ENCODE results near the gene ATN1.

ATN1 gene

DNA sequence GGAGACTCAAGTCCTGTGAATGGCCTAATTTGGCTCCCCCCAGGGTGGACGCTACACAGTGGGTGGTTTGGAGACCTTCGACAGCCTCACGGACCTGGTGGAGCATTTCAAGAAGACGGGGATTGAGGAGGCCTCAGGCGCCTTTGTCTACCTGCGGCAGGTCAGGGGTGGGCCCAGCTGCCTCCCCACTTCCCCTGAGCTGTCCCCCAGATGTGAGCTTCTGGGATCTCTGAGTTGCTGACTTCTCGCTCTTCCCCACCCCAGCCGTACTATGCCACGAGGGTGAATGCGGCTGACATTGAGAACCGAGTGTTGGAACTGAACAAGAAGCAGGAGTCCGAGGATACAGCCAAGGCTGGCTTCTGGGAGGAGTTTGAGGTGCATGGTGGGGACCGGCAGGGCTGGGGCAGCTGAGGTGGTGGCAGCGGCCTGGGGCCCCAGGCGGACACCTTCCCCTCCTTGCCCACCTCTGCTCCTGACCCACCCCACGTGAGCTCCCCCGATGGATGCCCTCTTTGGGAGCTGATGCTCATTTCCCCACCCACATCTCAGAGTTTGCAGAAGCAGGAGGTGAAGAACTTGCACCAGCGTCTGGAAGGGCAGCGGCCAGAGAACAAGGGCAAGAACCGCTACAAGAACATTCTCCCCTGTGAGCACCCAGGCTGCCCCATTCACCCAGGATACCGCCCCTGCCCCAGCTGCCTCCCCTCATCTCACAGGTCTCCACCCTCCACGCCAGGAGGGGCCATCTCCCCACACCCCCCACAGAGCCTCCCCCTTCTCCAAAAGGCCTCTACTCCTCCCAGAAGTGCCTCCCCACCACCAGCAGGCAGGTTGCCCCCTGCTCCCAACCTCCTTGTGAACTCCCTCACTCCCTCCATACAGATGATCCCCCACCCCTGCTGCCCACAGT lies 27.6 kb downstream of the ATN1 start:
- TF ChIP-seq, protein P1, sequence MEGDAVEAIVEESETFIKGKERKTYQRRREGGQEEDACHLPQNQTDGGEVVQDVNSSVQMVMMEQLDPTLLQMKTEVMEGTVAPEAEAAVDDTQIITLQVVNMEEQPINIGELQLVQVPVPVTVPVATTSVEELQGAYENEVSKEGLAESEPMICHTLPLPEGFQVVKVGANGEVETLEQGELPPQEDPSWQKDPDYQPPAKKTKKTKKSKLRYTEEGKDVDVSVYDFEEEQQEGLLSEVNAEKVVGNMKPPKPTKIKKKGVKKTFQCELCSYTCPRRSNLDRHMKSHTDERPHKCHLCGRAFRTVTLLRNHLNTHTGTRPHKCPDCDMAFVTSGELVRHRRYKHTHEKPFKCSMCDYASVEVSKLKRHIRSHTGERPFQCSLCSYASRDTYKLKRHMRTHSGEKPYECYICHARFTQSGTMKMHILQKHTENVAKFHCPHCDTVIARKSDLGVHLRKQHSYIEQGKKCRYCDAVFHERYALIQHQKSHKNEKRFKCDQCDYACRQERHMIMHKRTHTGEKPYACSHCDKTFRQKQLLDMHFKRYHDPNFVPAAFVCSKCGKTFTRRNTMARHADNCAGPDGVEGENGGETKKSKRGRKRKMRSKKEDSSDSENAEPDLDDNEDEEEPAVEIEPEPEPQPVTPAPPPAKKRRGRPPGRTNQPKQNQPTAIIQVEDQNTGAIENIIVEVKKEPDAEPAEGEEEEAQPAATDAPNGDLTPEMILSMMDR (IDR thresholded peaks at IDR 0.05; ENCODE audit: low read depth, low read length), result no peak
- H3K4me3 ChIP-seq (ENCODE audit: low read depth, low read length), result no peak overlapping the region

DNA sequence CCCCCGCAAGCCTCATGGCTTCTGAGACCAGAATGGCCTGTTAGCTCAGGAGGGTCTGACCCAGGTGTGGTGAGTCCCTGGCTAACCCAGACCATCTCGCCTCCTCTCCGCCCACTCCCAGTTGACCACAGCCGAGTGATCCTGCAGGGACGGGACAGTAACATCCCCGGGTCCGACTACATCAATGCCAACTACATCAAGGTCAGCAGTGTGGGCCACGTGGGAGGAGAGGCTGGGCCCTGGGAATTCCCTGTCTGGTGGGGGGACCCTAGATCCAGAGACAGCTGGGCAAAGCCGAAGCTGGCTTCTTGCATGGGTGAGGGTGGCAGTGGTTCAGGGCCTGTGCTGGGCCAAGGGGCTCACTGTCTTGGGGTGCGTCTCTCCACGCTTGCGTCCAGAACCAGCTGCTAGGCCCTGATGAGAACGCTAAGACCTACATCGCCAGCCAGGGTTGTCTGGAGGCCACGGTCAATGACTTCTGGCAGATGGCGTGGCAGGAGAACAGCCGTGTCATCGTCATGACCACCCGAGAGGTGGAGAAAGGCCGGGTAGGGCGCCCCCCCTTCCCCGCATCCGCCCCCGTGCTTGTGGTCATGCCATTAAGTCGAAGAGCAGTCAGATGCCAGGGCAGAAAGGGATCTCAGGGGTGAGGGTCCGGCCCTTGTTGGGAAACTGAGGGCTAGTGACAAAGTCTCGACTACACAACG lies 28.4 kb downstream of the ATN1 start:
- H3K4me3 ChIP-seq (ENCODE audit: low read depth, low read length), result no peak overlapping the region
- TF ChIP-seq, protein P1 (IDR thresholded peaks at IDR 0.05; ENCODE audit: low read depth, low read length), result no peak

DNA sequence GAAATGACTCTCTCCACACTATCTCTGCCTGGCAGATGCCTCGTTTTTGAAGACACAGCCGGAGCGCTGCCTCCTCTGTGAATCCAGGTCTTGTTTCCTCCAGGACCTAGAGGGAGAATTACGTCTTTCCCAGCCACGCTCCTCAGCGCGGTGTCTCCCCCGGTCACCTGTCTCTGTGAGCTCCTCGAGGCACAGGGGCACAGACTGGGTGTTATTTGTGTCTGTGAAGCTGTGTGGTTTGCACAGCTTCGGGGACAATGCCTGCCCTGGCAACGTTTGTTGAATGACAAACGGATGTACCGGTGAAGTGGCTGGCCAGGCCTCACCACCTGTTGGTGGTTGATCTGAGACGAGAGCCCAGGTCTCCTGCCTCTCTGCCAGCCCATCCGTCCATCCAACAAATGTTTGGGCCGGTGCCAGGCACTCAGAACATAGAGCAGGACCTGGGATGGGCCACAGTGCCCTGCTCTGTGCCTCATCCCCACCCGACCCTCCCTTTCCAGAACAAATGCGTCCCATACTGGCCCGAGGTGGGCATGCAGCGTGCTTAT lies 29.5 kb downstream of the ATN1 start:
- TF ChIP-seq, protein P1 (IDR thresholded peaks at IDR 0.05; ENCODE audit: low read depth, low read length), result no peak
- H3K4me3 ChIP-seq (ENCODE audit: low read depth, low read length), result no peak overlapping the region

DNA sequence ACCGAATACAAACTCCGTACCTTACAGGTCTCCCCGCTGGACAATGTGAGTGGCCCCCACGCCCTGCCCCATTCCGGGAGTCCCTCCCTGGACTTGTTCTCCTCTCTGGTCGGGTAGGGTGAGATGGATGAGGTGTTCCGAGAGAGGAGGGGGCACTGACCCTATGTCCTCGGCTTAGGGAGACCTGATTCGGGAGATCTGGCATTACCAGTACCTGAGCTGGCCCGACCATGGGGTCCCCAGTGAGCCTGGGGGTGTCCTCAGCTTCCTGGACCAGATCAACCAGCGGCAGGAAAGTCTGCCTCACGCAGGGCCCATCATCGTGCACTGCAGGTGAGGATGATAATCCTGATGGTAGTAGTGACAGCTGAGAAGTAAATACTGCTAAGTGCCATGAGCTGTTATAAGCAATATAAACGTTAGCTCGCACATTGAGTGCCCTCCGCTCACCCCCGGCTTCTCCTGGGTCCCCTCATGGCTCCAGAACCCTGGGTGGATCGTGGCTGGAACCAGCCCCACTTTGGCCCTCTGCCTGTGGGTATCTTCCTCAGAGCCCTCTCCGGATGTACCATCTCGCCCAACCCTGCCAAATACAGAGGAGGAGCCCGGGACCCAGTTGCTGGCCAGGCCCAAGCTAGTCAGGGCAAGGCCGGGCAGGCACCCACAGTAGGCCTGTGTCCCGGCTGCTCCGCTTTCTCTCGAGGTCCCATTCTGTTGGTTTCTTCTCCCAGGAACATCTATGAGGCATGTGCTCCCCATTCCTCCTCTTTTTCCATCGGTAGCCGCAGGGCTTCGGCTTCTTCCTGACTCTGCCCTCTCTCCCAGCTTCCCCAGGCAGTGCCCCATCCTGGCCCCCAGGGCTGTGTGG lies 30.2 kb downstream of the ATN1 start:
- TF ChIP-seq, protein P1 (IDR thresholded peaks at IDR 0.05; ENCODE audit: low read depth, low read length), result no peak
- no peak overlapping the region for H3K4me3 ChIP-seq (ENCODE audit: low read depth, low read length)

DNA sequence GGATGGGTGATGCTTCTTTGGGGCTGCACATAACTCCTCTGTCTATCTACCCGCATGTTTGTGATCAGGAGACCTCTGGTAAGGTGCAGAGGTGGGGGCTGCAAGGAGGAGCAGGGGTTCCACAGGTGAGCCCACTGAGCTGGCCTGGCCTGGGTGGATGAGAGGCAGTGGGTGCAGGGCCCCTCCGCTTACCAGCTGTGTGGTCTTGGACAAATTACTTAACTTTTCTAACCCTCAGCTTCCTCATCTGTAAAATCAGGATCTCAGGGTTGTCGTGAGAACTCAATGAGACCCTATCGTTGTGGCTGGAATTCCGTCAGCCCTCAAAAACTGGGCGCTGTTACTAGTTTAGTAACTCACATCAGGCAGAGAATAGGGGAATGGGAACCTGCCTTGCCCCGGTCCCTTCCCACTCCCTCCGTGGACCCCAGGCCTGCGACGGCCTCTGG lies 30.9 kb downstream of the ATN1 start:
- H3K4me3 ChIP-seq (ENCODE audit: low read depth, low read length), result no peak overlapping the region
- TF ChIP-seq, protein P1 (IDR thresholded peaks at IDR 0.05; ENCODE audit: low read depth, low read length), result no peak

DNA sequence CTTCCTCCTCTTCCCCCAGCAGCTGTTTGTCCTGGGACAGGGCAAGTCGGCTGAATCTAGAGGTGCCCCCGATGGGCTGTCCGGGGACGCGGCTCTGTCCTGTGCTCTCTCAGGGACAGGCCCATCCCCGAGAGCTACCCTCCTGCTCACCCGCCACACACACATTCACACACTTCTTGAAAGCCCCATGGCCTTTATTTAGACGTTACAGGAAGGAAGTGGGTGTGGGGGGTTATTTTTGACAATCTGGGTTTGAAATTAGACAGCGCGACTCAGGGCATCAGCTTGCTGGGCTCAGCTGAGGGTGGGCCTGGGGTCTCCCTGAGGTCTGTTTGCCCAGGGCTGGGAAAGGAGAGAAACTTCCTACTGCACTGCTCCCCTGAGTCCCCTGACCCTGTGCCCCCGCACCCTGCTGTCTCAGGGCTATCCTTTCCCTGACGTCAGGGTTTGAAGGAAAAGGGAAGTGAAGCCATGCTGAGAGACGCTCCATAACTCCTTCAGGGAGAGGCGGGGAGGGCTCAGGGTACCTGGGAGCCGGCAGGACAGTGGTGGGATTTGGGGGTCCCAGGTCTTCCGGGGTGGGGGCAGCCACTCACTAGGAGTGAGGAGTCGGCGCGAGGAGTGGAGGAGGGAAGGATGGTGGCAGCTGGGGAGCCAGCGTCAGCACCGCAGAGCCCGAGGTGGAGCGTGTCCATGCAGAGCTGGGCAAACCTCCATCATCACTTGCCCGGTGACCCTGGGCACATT lies 31.5 kb downstream of the ATN1 start:
- no peak overlapping the region for H3K4me3 ChIP-seq (ENCODE audit: low read depth, low read length)
- TF ChIP-seq, protein P1 (IDR thresholded peaks at IDR 0.05; ENCODE audit: low read depth, low read length), result no peak

Measured in WI38 (cell line).